Parathyroid adenoma (tissue), 2 donors: ENCODE measurements around the gene SPINDOC.

Source experiments
- H2AFZ ChIP-seq: fragments of 300-600 bp; sonication (generic); one replicate; pipeline ENCODE4 v1.7.0; 2017; ENCODE audit warnings: antibody characterized with exemption, mild to moderate bottlenecking
- H3K27ac ChIP-seq: fragments of 300-600 bp; sonication (generic); one replicate; pipeline ENCODE4 v1.7.0; 2017
- H3K27me3 ChIP-seq: fragments of 300-600 bp; sonication (generic); one replicate; pipeline ENCODE4 v1.7.0; 2017; ENCODE audit warnings: low read length; ENCODE audit not compliant: control insufficient read depth, insufficient read depth
- H3K36me3 ChIP-seq: fragments of 300-600 bp; sonication (generic); one replicate; pipeline ENCODE4 v1.7.0; 2017; ENCODE audit warnings: low read length; ENCODE audit not compliant: control insufficient read depth, insufficient read depth
- H3K4me1 ChIP-seq: fragments of 300-600 bp; sonication (generic); one replicate; pipeline ENCODE4 v1.7.0; 2017; ENCODE audit warnings: control low read depth
- H3K4me2 ChIP-seq: fragments of 300-600 bp; sonication (generic); one replicate; pipeline ENCODE4 v1.7.0; 2017; ENCODE audit warnings: low read length
- H3K4me3 ChIP-seq: fragments of 300-600 bp; sonication (generic); one replicate; pipeline ENCODE4 v1.7.0; 2017; ENCODE audit warnings: low read depth, low read length
- H3K79me2 ChIP-seq: fragments of 300-600 bp; sonication (generic); one replicate; pipeline ENCODE4 v1.7.0; 2017; ENCODE audit warnings: control low read depth
- H3K9ac ChIP-seq: fragments of 300-600 bp; sonication (generic); one replicate; pipeline ENCODE4 v1.7.0; 2017; ENCODE audit warnings: mild to moderate bottlenecking
- H3K9me3 ChIP-seq: fragments of 300-600 bp; sonication (generic); one replicate; pipeline ENCODE4 v1.7.0; 2017; ENCODE audit warnings: low read length; ENCODE audit not compliant: control insufficient read depth
- TF ChIP-seq, protein P1 (sequence below): fragments of 300-600 bp; sonication (generic); IDR thresholded peaks from one replicate; pipeline ENCODE4 v1.7.0; 2017; ENCODE audit warnings: antibody characterized with exemption, mild to moderate bottlenecking
- donor health status: primary hyperparathyroidism.

SPINDOC gene

DNA sequence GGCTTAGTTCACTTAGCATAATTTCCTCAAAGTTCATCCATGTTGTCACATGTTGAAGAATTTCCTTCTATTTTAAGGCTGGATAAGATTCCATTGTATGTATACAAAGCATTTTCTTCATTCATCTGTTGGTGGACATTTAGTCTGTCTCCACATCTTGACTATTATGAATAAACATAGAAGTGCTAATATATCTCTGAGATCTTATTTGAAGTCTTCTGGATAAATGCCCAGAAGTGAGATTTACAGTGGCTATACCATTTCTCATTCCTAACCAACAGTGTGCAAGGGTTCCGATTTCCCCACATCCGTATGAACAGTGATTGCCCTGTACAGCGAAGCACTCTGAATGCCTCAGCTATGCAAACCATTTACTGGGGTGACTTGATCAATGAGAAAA lies 38.1 kb upstream of the SPINDOC start:
- Histone ChIP-seq H3K79me2 (no peaks in the 10 kb centered on the region), H3K9ac (no peak overlapping the region), H3K4me3 (no peak overlapping the region), H3K4me2 (no peak overlapping the region), H2AFZ (no peak overlapping the region), H3K9me3 (no peaks in the 10 kb centered on the region), H3K27me3 (no peaks in the 10 kb centered on the region), H3K4me1 (no peaks in the 10 kb centered on the region), H3K27ac (no peak overlapping the region), H3K36me3 (no peaks in the 10 kb centered on the region)
- TF ChIP-seq, protein P1, sequence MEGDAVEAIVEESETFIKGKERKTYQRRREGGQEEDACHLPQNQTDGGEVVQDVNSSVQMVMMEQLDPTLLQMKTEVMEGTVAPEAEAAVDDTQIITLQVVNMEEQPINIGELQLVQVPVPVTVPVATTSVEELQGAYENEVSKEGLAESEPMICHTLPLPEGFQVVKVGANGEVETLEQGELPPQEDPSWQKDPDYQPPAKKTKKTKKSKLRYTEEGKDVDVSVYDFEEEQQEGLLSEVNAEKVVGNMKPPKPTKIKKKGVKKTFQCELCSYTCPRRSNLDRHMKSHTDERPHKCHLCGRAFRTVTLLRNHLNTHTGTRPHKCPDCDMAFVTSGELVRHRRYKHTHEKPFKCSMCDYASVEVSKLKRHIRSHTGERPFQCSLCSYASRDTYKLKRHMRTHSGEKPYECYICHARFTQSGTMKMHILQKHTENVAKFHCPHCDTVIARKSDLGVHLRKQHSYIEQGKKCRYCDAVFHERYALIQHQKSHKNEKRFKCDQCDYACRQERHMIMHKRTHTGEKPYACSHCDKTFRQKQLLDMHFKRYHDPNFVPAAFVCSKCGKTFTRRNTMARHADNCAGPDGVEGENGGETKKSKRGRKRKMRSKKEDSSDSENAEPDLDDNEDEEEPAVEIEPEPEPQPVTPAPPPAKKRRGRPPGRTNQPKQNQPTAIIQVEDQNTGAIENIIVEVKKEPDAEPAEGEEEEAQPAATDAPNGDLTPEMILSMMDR = no peak

DNA sequence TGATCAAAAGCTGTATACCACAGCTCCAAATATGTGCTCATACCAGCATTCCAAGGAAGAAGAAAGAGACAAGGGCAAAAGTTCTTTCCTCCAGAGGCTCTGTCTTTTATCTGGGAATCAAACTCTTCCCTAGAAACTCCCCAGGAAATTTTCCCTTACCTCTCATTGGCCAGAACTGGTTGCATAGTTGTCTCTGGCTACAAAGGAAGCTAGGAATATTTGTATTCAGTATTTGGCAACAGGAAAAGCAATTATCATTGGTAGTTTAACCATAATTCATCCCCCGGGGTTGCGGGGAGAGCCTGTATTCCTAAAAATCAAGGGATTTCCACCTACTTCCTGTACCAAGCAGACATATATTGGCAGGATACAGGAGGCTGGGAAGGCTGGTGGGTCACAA lies 34.2 kb upstream of the SPINDOC start:
- Histone ChIP-seq H3K9me3 (no peaks in the 10 kb centered on the region), H3K4me3 (no peak overlapping the region), H2AFZ (no peak overlapping the region), H3K4me1 (no peaks in the 10 kb centered on the region), H3K79me2 (no peaks in the 10 kb centered on the region), H3K27ac (no peak overlapping the region), H3K4me2 (no peak overlapping the region), H3K27me3 (no peaks in the 10 kb centered on the region), H3K9ac (no peak overlapping the region), H3K36me3 (no peaks in the 10 kb centered on the region)
- TF ChIP-seq, protein P1 = no peak

DNA sequence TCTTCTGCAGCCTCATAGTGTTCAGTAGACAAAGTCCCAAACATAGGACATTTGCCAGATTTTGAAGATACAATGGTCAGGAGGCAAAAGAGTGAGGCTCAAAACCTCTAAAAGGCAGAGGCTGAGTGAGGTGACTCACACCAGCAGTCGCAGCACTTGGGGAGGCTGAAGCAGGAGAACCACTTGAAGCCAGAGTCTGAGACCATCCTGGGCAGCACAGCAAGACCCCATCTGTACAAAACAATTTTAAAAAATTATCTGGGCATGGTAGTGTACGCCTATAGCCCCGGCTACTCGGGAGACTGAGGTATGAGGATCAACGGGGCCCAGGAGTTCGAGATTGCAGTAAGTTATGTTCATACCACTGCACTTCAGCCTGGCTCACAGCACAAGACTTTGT lies 30.5 kb upstream of the SPINDOC start:
- TF ChIP-seq, protein P1 = no peak
- no peak overlapping the region for H3K9ac ChIP-seq
- H3K4me3 ChIP-seq = no peak overlapping the region
- H3K4me1 ChIP-seq = no peaks in the 10 kb centered on the region
- H3K79me2 ChIP-seq = no peaks in the 10 kb centered on the region
- H3K36me3 ChIP-seq = no peaks in the 10 kb centered on the region
- no peak overlapping the region for H3K4me2 ChIP-seq
- H2AFZ ChIP-seq = no peak overlapping the region
- H3K27ac ChIP-seq = no peak overlapping the region
- no peaks in the 10 kb centered on the region for H3K27me3 ChIP-seq
- H3K9me3 ChIP-seq = no peaks in the 10 kb centered on the region

DNA sequence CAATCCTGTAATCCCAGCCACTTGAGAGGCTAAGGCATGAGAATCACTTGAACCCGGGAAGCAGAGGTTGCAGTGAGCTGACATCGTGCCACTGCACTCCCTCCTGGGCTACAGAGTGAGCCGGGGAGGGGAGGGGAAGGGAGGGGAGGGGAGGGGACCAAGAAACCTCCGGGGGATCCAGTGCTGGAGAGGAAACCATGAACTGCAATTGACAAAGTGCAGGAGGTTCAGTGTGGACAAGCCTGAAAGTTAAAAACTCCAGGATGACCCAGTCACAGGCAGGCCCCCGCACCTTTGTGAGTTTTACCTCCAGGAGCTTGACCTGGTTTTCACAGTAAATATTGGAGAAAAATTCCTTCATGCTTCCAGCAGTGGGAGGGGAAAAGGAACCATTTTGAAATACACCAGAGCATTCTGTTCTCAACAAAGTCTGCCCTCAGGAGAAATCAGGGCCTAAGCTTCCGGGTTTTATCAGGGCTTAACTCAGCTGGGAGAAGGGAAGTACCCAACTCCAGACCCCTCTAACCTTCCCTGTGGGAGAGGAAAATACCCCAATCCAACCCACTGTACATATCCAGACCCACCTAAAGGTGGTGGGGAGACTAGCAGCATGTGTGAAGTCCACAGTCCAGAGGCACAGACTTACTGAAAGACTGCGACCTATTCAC lies 29.2 kb upstream of the SPINDOC start:
- TF ChIP-seq, protein P1 = no peak
- no peaks in the 10 kb centered on the region for H3K9me3 ChIP-seq
- H3K27ac ChIP-seq = no peak overlapping the region
- no peaks in the 10 kb centered on the region for H3K4me1 ChIP-seq
- H2AFZ ChIP-seq = no peak overlapping the region
- no peak overlapping the region for H3K9ac ChIP-seq
- no peaks in the 10 kb centered on the region for H3K27me3 ChIP-seq
- H3K4me3 ChIP-seq = no peak overlapping the region
- no peaks in the 10 kb centered on the region for H3K36me3 ChIP-seq
- H3K79me2 ChIP-seq = no peaks in the 10 kb centered on the region
- no peak overlapping the region for H3K4me2 ChIP-seq

DNA sequence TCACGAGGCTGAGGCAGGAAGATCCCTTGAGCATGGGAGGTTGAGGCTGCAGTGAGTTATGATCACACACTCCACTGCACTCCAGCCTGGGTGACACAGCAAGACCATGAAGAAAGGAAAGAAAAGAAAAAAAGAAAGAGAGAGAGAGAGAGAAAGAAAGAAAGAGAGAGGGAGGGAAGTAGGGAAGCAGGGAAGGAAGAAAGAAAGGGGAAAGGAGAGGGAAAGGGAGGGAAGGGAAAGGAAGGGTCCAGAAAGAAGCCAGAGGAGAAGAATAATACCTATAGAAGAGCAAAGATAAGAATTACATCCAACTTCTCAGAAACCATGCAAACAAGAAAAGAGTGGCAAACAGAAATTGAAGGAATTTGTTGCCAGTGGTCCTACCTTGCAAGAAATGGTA lies 27.4 kb upstream of the SPINDOC start:
- Histone ChIP-seq H3K4me1 (no peaks in the 10 kb centered on the region), H3K27ac (no peak overlapping the region), H3K4me3 (no peak overlapping the region), H3K36me3 (no peaks in the 10 kb centered on the region), H3K9me3 (no peaks in the 10 kb centered on the region), H3K27me3 (no peaks in the 10 kb centered on the region), H3K4me2 (no peak overlapping the region), H2AFZ (no peak overlapping the region), H3K79me2 (no peaks in the 10 kb centered on the region), H3K9ac (no peak overlapping the region)
- TF ChIP-seq, protein P1 = no peak
